HEK293 (cell line): Measurements from ENCODE around the gene BICRA.

Experiments
- CTCF ChIA-PET: fragments of 350-600 bp; formaldehyde crosslinking; extraction: SDS; loops from one replicate; lab custom pipeline; 2021; ENCODE audit warnings: antibody characterized with exemption; lab: Yijun Ruan, JAX
- POLR2A ChIA-PET: fragments of 300-600 bp; formaldehyde crosslinking; extraction: SDS; loops from one replicate; lab custom pipeline; 2020; ENCODE audit warnings: antibody characterized with exemption, inconsistent platforms; lab: Yijun Ruan, JAX
- H3K27ac ChIP-seq: fragments of 200-500 bp; sonication (Bioruptor generic); 2 replicates; pipeline ENCODE4 v1.5.1; 2014; ENCODE audit warnings: low read depth, low read length, control low read depth, inconsistent platforms; ENCODE audit errors: extremely low read depth
- H3K36me3 ChIP-seq, 2 experiments: fragments of 200-500 bp in 1 of 2; sonication (Bioruptor generic) in 1 of 2; 1 replicate in 1 of 2; 2 replicates in 1 of 2; pipeline ENCODE4 v1.5.1; 2014 to 2017; ENCODE audit warnings: inconsistent platforms in 2 of 2, low read length in 2 of 2; ENCODE audit not compliant: control insufficient read depth in 2 of 2, insufficient read depth in 1 of 2
- H3K4me1 ChIP-seq: fragments of 200-500 bp; sonication (Bioruptor generic); 2 replicates; pipeline ENCODE4 v1.5.1; 2014; ENCODE audit warnings: mild to moderate bottlenecking, low read length, inconsistent platforms; ENCODE audit not compliant: control insufficient read depth, insufficient read depth
- H3K4me3 ChIP-seq: 2 replicates; pipeline ENCODE4 v1.5.1; 2011; ENCODE audit warnings: low read depth, mild to moderate bottlenecking, control low read depth, low read length, moderate library complexity
- H3K9me3 ChIP-seq: fragments of 200-500 bp; sonication (Bioruptor generic); 2 replicates; pipeline ENCODE4 v1.5.1; 2014; ENCODE audit warnings: low read depth, low read length, inconsistent platforms; ENCODE audit not compliant: control insufficient read depth, insufficient read depth
- BCL11A ChIP-seq: fragments of 450-650 bp; formaldehyde crosslinking; IDR thresholded peaks from 2 replicates; pipeline ENCODE4 v1.5.1; 2016; ENCODE audit warnings: low read depth, missing biosample characterization, missing genetic modification characterization
- GLIS1 ChIP-seq: fragments of 450-650 bp; formaldehyde crosslinking; IDR thresholded peaks from 2 replicates; pipeline ENCODE4 v1.5.1; 2016; ENCODE audit warnings: missing biosample characterization, missing genetic modification characterization
- MYNN ChIP-seq: fragments of 450-650 bp; formaldehyde crosslinking; IDR thresholded peaks from 2 replicates; pipeline ENCODE4 v1.5.1; 2016; ENCODE audit warnings: missing biosample characterization, missing genetic modification characterization, borderline replicate concordance
- RBAK ChIP-seq: fragments of 450-650 bp; formaldehyde crosslinking; IDR thresholded peaks from 2 replicates; pipeline ENCODE4 v1.5.1; 2016; ENCODE audit warnings: missing biosample characterization, missing genetic modification characterization
- SETDB1 ChIP-seq: IDR thresholded peaks from one replicate; pipeline ENCODE4 v1.6.1; 2017; ENCODE audit warnings: mild to moderate bottlenecking, low read length, moderate library complexity, mixed read lengths; ENCODE audit not compliant: insufficient read length
- SP7 ChIP-seq: fragments of 450-650 bp; formaldehyde crosslinking; IDR thresholded peaks from 2 replicates; pipeline ENCODE4 v1.5.1; 2016; ENCODE audit warnings: missing biosample characterization, missing genetic modification characterization
- TCF7L2 ChIP-seq: IDR thresholded peaks from 2 replicates; pipeline ENCODE4 v1.6.1; 2011; ENCODE audit warnings: low read depth, mild to moderate bottlenecking, inconsistent platforms, low read length, moderate library complexity, borderline replicate concordance
- ZBTB1 ChIP-seq: fragments of 450-650 bp; formaldehyde crosslinking; IDR thresholded peaks from 2 replicates; pipeline ENCODE4 v1.5.1; 2016; ENCODE audit warnings: missing biosample characterization, missing genetic modification characterization
- ZBTB8A ChIP-seq: fragments of 450-650 bp; formaldehyde crosslinking; IDR thresholded peaks from 2 replicates; pipeline ENCODE4 v1.5.1; 2016; ENCODE audit warnings: missing biosample characterization, missing genetic modification characterization
- ZFP37 ChIP-seq: fragments of 450-650 bp; formaldehyde crosslinking; IDR thresholded peaks from 2 replicates; pipeline ENCODE4 v1.5.1; 2016; ENCODE audit warnings: missing biosample characterization, missing genetic modification characterization
- ZNF114 ChIP-seq: fragments of 450-650 bp; formaldehyde crosslinking; IDR thresholded peaks from 2 replicates; pipeline ENCODE4 v1.5.0; 2017; ENCODE audit warnings: missing biosample characterization, missing genetic modification characterization
- ZNF146 ChIP-seq: fragments of 450-650 bp; formaldehyde crosslinking; IDR thresholded peaks from 2 replicates; pipeline ENCODE4 v1.5.1; 2016; ENCODE audit warnings: missing biosample characterization, missing genetic modification characterization
- ZNF16 ChIP-seq: fragments of 450-650 bp; formaldehyde crosslinking; IDR thresholded peaks from 2 replicates; pipeline ENCODE4 v1.5.1; 2016; ENCODE audit warnings: low read depth, missing biosample characterization, missing genetic modification characterization
- ZNF2 ChIP-seq: fragments of 450-650 bp; formaldehyde crosslinking; IDR thresholded peaks from 2 replicates; pipeline ENCODE4 v1.5.1; 2016; ENCODE audit warnings: missing biosample characterization, missing genetic modification characterization
- ZNF24 ChIP-seq: fragments of 450-650 bp; formaldehyde crosslinking; IDR thresholded peaks from 2 replicates; pipeline ENCODE4 v1.5.1; 2016; ENCODE audit warnings: missing biosample characterization, missing genetic modification characterization
- ZNF324 ChIP-seq: fragments of 450-650 bp; formaldehyde crosslinking; IDR thresholded peaks from 2 replicates; pipeline ENCODE4 v1.5.1; 2016; ENCODE audit warnings: missing biosample characterization, missing genetic modification characterization
- ZNF341 ChIP-seq: fragments of 450-650 bp; formaldehyde crosslinking; IDR thresholded peaks from 2 replicates; pipeline ENCODE4; 2016; ENCODE audit warnings: low read depth, missing biosample characterization, missing genetic modification characterization
- ZNF350 ChIP-seq: fragments of 450-650 bp; formaldehyde crosslinking; IDR thresholded peaks from 2 replicates; pipeline ENCODE4 v1.5.0; 2017; ENCODE audit warnings: missing biosample characterization, mild to moderate bottlenecking, missing genetic modification characterization
- ZNF391 ChIP-seq: fragments of 450-650 bp; formaldehyde crosslinking; IDR thresholded peaks from 2 replicates; pipeline ENCODE4 v1.5.1; 2016; ENCODE audit warnings: low read depth, missing biosample characterization, missing genetic modification characterization, borderline replicate concordance
- ZNF449 ChIP-seq: fragments of 450-650 bp; formaldehyde crosslinking; IDR thresholded peaks from 2 replicates; pipeline ENCODE4 v1.5.1; 2017; ENCODE audit warnings: missing biosample characterization, mild to moderate bottlenecking, missing genetic modification characterization, moderate library complexity
- ZNF510 ChIP-seq: fragments of 450-650 bp; formaldehyde crosslinking; IDR thresholded peaks from 2 replicates; pipeline ENCODE4 v1.5.1; 2018; ENCODE audit warnings: mild to moderate bottlenecking, missing genetic modification characterization, missing biosample characterization; ENCODE audit not compliant: insufficient replicate concordance
- ZNF521 ChIP-seq: fragments of 450-650 bp; formaldehyde crosslinking; IDR thresholded peaks from 2 replicates; pipeline ENCODE4 v1.5.1; 2017; ENCODE audit warnings: missing biosample characterization, mild to moderate bottlenecking, missing genetic modification characterization
- ZNF585B ChIP-seq: fragments of 450-650 bp; formaldehyde crosslinking; IDR thresholded peaks from 2 replicates; pipeline ENCODE4 v1.5.1; 2016; ENCODE audit warnings: missing biosample characterization, missing genetic modification characterization
- ZNF626 ChIP-seq: fragments of 450-650 bp; sonication (Bioruptor Pico); formaldehyde crosslinking; IDR thresholded peaks from 2 replicates; pipeline ENCODE4 v1.5.1; 2018; ENCODE audit warnings: missing biosample characterization, missing genetic modification characterization, inconsistent platforms
- ZNF677 ChIP-seq: fragments of 450-650 bp; IDR thresholded peaks from 2 replicates; pipeline ENCODE4 v1.5.0; 2018; ENCODE audit warnings: missing biosample characterization, mild to moderate bottlenecking, missing genetic modification characterization, moderate library complexity
- ZNF768 ChIP-seq: fragments of 450-650 bp; formaldehyde crosslinking; IDR thresholded peaks from 2 replicates; pipeline ENCODE4 v1.5.1; 2018; ENCODE audit warnings: missing biosample characterization, mild to moderate bottlenecking, missing genetic modification characterization
- ZNF785 ChIP-seq: fragments of 450-650 bp; formaldehyde crosslinking; IDR thresholded peaks from 2 replicates; pipeline ENCODE4 v1.5.1; 2016; ENCODE audit warnings: missing biosample characterization, missing genetic modification characterization
- ZNF792 ChIP-seq: fragments of 450-650 bp; formaldehyde crosslinking; IDR thresholded peaks from 2 replicates; pipeline ENCODE4 v1.5.1; 2016; ENCODE audit warnings: missing biosample characterization, missing genetic modification characterization
- ZNF843 ChIP-seq: fragments of 450-650 bp; formaldehyde crosslinking; IDR thresholded peaks from 2 replicates; pipeline ENCODE4 v1.5.1; 2016; ENCODE audit warnings: missing biosample characterization, missing genetic modification characterization
- ZSCAN23 ChIP-seq: fragments of 450-650 bp; formaldehyde crosslinking; IDR thresholded peaks from 2 replicates; pipeline ENCODE4 v1.5.1; 2016; ENCODE audit warnings: missing biosample characterization, missing genetic modification characterization
- ZSCAN30 ChIP-seq: fragments of 450-650 bp; IDR thresholded peaks from 2 replicates; pipeline ENCODE4 v1.5.1; 2018; ENCODE audit warnings: missing biosample characterization, mild to moderate bottlenecking, missing genetic modification characterization, moderate library complexity
- TF ChIP-seq, protein P1 (sequence below): fragments of 450-650 bp; formaldehyde crosslinking; IDR thresholded peaks from 2 replicates; pipeline ENCODE4 v1.5.1; 2017; ENCODE audit warnings: missing biosample characterization, missing genetic modification characterization

Gene BICRA

DNA sequence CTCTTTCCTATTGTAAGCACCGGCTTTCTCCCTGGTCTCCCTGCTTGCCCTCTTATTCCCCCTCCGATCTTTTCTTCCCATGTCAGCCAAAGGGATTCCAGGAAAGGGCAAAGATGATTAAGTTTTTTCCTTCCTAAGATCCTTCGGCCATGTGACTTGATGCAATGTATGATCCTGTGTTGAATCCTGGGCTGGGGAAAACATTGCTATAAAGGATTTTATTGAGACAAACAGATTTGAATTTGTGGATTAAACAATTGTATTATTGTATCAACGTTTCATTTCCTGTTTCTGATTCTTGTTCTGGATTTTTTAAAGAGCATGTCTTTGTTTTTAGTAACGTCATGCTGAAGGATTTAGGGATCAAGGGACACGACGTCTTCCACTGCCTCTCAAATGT lies 19.1 kb upstream of the BICRA start:
- Histone ChIP-seq H3K36me3 (no peaks in the 10 kb centered on the region), H3K4me3 (no peak overlapping the region), H3K9me3 (no peaks in the 10 kb centered on the region), H3K27ac (no peak overlapping the region), H3K4me1 (no peaks in the 10 kb centered on the region)
- CTCF ChIA-PET, result interaction anchor here (0.6 kb wide), 1 partner anchor 251 kb away, joined by 5 read pairs; no protein-coding TSS in a partner anchor
- TF ChIP-seq ZBTB8A (tag by site-specific recombination) (no peak), SP7 (no peak), ZNF843 (tag by site-specific recombination) (no peak), ZBTB1 (tag by site-specific recombination) (no peak), ZNF16 (tag by site-specific recombination) (no peak), ZNF626 (tag by site-specific recombination) (no peak), ZSCAN23 (tag by site-specific recombination) (no peak), ZNF341 (tag by site-specific recombination) (no peak), ZNF510 (tag by site-specific recombination) (no peak), ZNF2 (tag by site-specific recombination) (no peak), ZNF350 (tag by site-specific recombination) (no peak), ZNF24 (no peak), ZNF146 (tag by site-specific recombination) (no peak)
- POLR2A ChIA-PET, result no interaction called here

- ChIA-PET CTCF (interaction anchor here (0.7 kb wide), 1 partner anchor 20 kb away, joined by 3 read pairs; no protein-coding TSS in a partner anchor), POLR2A (interaction anchor here (0.6 kb wide), 1 partner anchor 80 kb away, joined by 3 read pairs; no protein-coding TSS in a partner anchor)
- H3K36me3 ChIP-seq, result no peaks in the 10 kb centered on the region
- H3K4me1 ChIP-seq, result peaks cover 6% of the 10 kb centered on the region
- H3K4me3 ChIP-seq, result no peak overlapping the region
- no peak overlapping the region for H3K27ac ChIP-seq
- no peak for TF ChIP-seq ZNF768 (tag by site-specific recombination)
- no peak for TF ChIP-seq ZFP37 (tag by site-specific recombination)
- no peak for TF ChIP-seq ZNF785 (tag by site-specific recombination)
- no peak for TF ChIP-seq ZNF521 (tag by site-specific recombination)
- no peak for TF ChIP-seq ZNF585B (tag by site-specific recombination)
- no peak for TF ChIP-seq SETDB1
- TF ChIP-seq BCL11A (tag by site-specific recombination), result no peak
- TF ChIP-seq GLIS1 (tag by site-specific recombination), result no peak
- TF ChIP-seq ZNF391, result no peak
- TF ChIP-seq ZNF626 (tag by site-specific recombination), result no peak
- no peak for TF ChIP-seq MYNN (tag by site-specific recombination)
- TF ChIP-seq RBAK, result no peak
- no peak for TF ChIP-seq ZNF677
- TF ChIP-seq ZSCAN30 (tag by site-specific recombination), result no peak
- TF ChIP-seq ZNF792 (tag by site-specific recombination), result no peak
- TF ChIP-seq ZNF449 (tag by site-specific recombination), result no peak
- TF ChIP-seq, protein P1, sequence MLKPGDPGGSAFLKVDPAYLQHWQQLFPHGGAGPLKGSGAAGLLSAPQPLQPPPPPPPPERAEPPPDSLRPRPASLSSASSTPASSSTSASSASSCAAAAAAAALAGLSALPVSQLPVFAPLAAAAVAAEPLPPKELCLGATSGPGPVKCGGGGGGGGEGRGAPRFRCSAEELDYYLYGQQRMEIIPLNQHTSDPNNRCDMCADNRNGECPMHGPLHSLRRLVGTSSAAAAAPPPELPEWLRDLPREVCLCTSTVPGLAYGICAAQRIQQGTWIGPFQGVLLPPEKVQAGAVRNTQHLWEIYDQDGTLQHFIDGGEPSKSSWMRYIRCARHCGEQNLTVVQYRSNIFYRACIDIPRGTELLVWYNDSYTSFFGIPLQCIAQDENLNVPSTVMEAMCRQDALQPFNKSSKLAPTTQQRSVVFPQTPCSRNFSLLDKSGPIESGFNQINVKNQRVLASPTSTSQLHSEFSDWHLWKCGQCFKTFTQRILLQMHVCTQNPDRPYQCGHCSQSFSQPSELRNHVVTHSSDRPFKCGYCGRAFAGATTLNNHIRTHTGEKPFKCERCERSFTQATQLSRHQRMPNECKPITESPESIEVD (tag by site-specific recombination), result no peak
- no peak for TF ChIP-seq ZNF114 (tag by site-specific recombination)
- TF ChIP-seq ZNF324, result no peak
- TF ChIP-seq TCF7L2, result no peak
- no peaks in the 10 kb centered on the region for H3K9me3 ChIP-seq
Observed at GRCh38 chr19:47593860-47594259, 15.1 kb upstream of the BICRA start.
